PFSK-1 (cell line): ENCODE data around the gene CAMK1D.

ENCODE experiments used
- POLR2AphosphoS5 ChIP-seq: IDR thresholded peaks from 2 replicates; pipeline ENCODE4 v1.6.1; 2012; ENCODE audit warnings: low read depth, mild to moderate bottlenecking, control low read depth, low read length, moderate library complexity
- SIN3A ChIP-seq: IDR thresholded peaks from 2 replicates; pipeline ENCODE4 v1.6.1; 2012; ENCODE audit warnings: mild to moderate bottlenecking, low read length, moderate library complexity, borderline replicate concordance; ENCODE audit not compliant: insufficient read depth

GRCh38 chr10:12842310-12842709, 493.0 kb downstream of the CAMK1D start:
- no peak for TF ChIP-seq POLR2AphosphoS5
- no peak for TF ChIP-seq SIN3A
